Measurements from ENCODE around the gene CDK7.

GRCh38 chr5:69281114-69281513, 46.4 kb downstream of the CDK7 start:
- TF ChIP-seq CTCF (IDR thresholded peaks at IDR 0.05) = no peak
- no peak for TF ChIP-seq POLR2AphosphoS5 (IDR thresholded peaks at IDR 0.05)
- TF ChIP-seq EP300 (IDR thresholded peaks at IDR 0.05) = no peak

Data from suprapubic skin (tissue), 4 donors.